Suprapubic skin (tissue), 4 donors: Measurements from ENCODE around the gene MYL11.

Source experiments
- EP300 ChIP-seq: sonication (generic); formaldehyde crosslinking; IDR thresholded peaks from one replicate; pipeline ENCODE4 v1.6.1; 2017; ENCODE audit warnings: antibody characterized with exemption
- POLR2A ChIP-seq, 2 donors: fragments of 450-650 bp; IDR thresholded peaks; one replicate each; pipeline ENCODE4 v1.6.1; 2017; ENCODE audit warnings: antibody characterized with exemption in 2 of 2, mild to moderate bottlenecking in 2 of 2, moderate library complexity in 2 of 2
- POLR2AphosphoS5 ChIP-seq, 3 donors: sonication (generic); formaldehyde crosslinking; IDR thresholded peaks; one replicate each; pipeline ENCODE4 v1.6.1; 2017; ENCODE audit warnings: antibody characterized with exemption in 3 of 3
- TF ChIP-seq, protein P1 (sequence below), 2 donors: fragments of 200-600 bp in 1 of 2; fragments of 450-650 bp in 1 of 2; sonication (generic) in 1 of 2; IDR thresholded peaks; one replicate each; pipeline ENCODE4 v1.5.1; 2016 to 2019; ENCODE audit warnings: antibody characterized with exemption in 2 of 2, mild to moderate bottlenecking in 1 of 2, moderate library complexity in 1 of 2

DNA sequence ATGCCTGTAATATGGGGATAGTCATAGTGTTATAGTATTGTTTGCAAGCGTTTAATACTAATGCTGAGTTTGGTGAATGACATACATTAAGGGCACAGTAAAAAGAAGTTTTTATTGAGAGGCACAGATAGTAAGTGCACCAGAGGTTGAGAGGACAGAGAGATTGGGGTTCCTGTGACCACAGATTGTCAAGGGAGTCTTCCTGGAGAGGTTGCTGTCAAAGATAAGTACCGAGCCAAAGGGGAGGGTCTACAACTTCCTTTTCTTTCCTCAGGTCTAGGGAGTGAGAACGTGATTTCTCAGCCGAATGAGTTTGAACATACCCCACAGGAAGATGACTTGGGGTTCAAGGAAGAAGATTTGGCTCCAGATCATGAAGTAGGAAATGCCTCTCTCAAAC, 22.5 kb downstream of the MYL11 start:
- TF ChIP-seq POLR2A (IDR thresholded peaks at IDR 0.05) = no peak
- no peak for TF ChIP-seq POLR2AphosphoS5 (IDR thresholded peaks at IDR 0.05)
- TF ChIP-seq, protein P1, sequence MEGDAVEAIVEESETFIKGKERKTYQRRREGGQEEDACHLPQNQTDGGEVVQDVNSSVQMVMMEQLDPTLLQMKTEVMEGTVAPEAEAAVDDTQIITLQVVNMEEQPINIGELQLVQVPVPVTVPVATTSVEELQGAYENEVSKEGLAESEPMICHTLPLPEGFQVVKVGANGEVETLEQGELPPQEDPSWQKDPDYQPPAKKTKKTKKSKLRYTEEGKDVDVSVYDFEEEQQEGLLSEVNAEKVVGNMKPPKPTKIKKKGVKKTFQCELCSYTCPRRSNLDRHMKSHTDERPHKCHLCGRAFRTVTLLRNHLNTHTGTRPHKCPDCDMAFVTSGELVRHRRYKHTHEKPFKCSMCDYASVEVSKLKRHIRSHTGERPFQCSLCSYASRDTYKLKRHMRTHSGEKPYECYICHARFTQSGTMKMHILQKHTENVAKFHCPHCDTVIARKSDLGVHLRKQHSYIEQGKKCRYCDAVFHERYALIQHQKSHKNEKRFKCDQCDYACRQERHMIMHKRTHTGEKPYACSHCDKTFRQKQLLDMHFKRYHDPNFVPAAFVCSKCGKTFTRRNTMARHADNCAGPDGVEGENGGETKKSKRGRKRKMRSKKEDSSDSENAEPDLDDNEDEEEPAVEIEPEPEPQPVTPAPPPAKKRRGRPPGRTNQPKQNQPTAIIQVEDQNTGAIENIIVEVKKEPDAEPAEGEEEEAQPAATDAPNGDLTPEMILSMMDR (IDR thresholded peaks at IDR 0.05) = no peak
- TF ChIP-seq EP300 = no peak
